Measurements from ENCODE around the gene AKAP8L. TPM values are rescaled to one million over a fixed set of nuclear protein-coding genes. Genes with fewer than 3 reads are reported as not detected.

The AKAP8L gene
- total and polyA plus RNA-seq, 2 of the 8 experiments (the other 6 are each of a cell fraction or from before 2014, with no cell fraction given): 75.1 to 138 TPM

DNA sequence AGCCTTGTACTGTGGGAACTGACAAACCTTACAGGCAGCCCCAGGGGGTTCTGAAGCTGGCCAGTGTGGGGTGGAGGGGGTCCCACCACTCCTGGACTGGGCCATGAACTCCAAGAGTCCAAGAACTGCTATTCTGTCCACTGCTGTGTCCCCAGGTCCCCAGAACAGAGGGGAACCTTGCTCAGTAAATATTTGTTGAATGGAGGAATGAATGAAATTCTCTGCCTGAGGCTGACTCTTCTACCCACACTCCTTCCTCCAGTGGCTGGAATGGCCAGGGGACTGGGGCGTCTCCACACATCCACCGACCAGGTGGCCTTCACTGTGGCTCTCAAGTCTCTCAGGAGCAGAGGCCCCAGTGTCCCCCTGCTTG, 19.3 kb upstream of the AKAP8L start:
- H2BK12ac ChIP-seq (ENCODE audit: low read depth, low read length): no peak overlapping the region
- no peak overlapping the region for H3K27ac ChIP-seq (ENCODE audit: low read depth, low read length)
- no peak overlapping the region for H2AK5ac ChIP-seq (ENCODE audit: low read depth, low read length)
- POLR2A ChIA-PET (ENCODE audit: partially characterized antibody): interaction anchor here (2.6 to 3.1 kb wide), 2 partner anchors 10 to 18 kb away, joined by 8 to 15 read pairs; partner anchors contain the start of gene AKAP8L
- H3K79me1 ChIP-seq (ENCODE audit: low read depth, low read length): no peaks in the 10 kb centered on the region
- no peak overlapping the region for H2BK5ac ChIP-seq (ENCODE audit: low read depth, low read length)
- no peak overlapping the region for H3K4me2 ChIP-seq (ENCODE audit: insufficient read depth in 1 of 2, low read depth in 2 of 2, low read length in 2 of 2)
- no peaks in the 10 kb centered on the region for H3K36me3 ChIP-seq (ENCODE audit: control insufficient read depth in 2 of 4, insufficient read depth in 4 of 4, low read length in 3 of 4)
- no peak overlapping the region for H3K14ac ChIP-seq (ENCODE audit: insufficient read length)
- H3K27me3 ChIP-seq (replicated peaks in 1 of 4; ENCODE audit: control insufficient read depth in 3 of 4, extremely low read depth in 1 of 4, insufficient read depth in 3 of 4, low read length in 3 of 4): no peaks in the 10 kb centered on the region
- H3K23me2 ChIP-seq (ENCODE audit: low read depth, low read length): peaks cover 4% of the 10 kb centered on the region
- H3K9ac ChIP-seq (replicated peaks in 1 of 4; ENCODE audit: extremely low read depth in 1 of 4, low read depth in 3 of 4, low read length in 3 of 4): no peak overlapping the region
- WGBS, 2 experiments (ENCODE audit: extremely low coverage in 1 of 2, insufficient coverage in 1 of 2, insufficient read length in 1 of 2, insufficient replicate concordance in 2 of 2, low coverage in 1 of 2, low lambda C conversion rate in 2 of 2, missing lambda C conversion rate in 1 of 2): 82% methylated on average over 2 of the region's 2 CpGs; no CpG with 5 or more reads in 1 of the 2 experiments
- H3K4ac ChIP-seq (replicated peaks; ENCODE audit: insufficient read length, low read depth, low read length): no peak overlapping the region
- H3K23ac ChIP-seq (ENCODE audit: insufficient read length): no peak overlapping the region
- no peak overlapping the region for H2AFZ ChIP-seq (ENCODE audit: low read length)
- no peaks in the 10 kb centered on the region for H4K20me1 ChIP-seq (replicated peaks in 1 of 2; ENCODE audit: control insufficient read depth in 1 of 2, insufficient read depth in 2 of 2, low read length in 2 of 2)
- H3K18ac ChIP-seq (ENCODE audit: extremely low read depth, low read length): no peak overlapping the region
- CTCF ChIA-PET (ENCODE audit: partially characterized antibody): interaction anchor here (0.9 to 7.5 kb wide), 3 partner anchors 10 to 140 kb away, joined by 4 to 48 read pairs (median 8); partner anchors contain the start of gene AKAP8L
- no peak for TF ChIP-seq MAFK (IDR thresholded peaks at IDR 0.05; ENCODE audit: low read depth, low read length)
- TF ChIP-seq KDM1A (IDR thresholded peaks at IDR 0.05; ENCODE audit: borderline replicate concordance, low read length): no peak
- TF ChIP-seq CBX8 (IDR thresholded peaks at IDR 0.05; ENCODE audit: borderline replicate concordance, low read depth, low read length): no peak
- TF ChIP-seq TAF1 (IDR thresholded peaks at IDR 0.05; ENCODE audit: low read depth, low read length): no peak
- no peak for TF ChIP-seq PHF8 (conservative IDR thresholded peaks at IDR 0.05; ENCODE audit: low read depth, low read length)
- TF ChIP-seq JUN (IDR thresholded peaks at IDR 0.05; ENCODE audit: low read depth, low read length): no peak
- TF ChIP-seq SIN3A (conservative IDR thresholded peaks at IDR 0.05 in 1 of 2, IDR thresholded peaks at IDR 0.05 in 1 of 2; ENCODE audit: low read depth in 1 of 2, low read length in 2 of 2): no peak
- no peak overlapping the region for H3K4me3 ChIP-seq (ENCODE audit: extremely low read depth in 1 of 4, insufficient read depth in 2 of 4, low read depth in 3 of 4, low read length in 4 of 4)
- FAIRE-seq (no peak), DNase-seq (ENCODE audit: low read depth in 1 of 2, low spot score in 2 of 2) (no peak)
- no peaks in the 10 kb centered on the region for H3K9me3 ChIP-seq (ENCODE audit: insufficient read depth in 2 of 2, low read depth in 1 of 2, low read length in 1 of 2)
- H3K56ac ChIP-seq (replicated peaks; ENCODE audit: insufficient read length, low read depth, low read length): no peak overlapping the region
- no peak overlapping the region for H2BK20ac ChIP-seq (ENCODE audit: low read length)
- H2BK15ac ChIP-seq (ENCODE audit: low read length): no peak overlapping the region
- H4K5ac ChIP-seq (ENCODE audit: insufficient read length, low read depth, low read length): no peak overlapping the region
- no peak overlapping the region for H4K91ac ChIP-seq (replicated peaks; ENCODE audit: insufficient read length, low read length)
- no peak overlapping the region for H4K8ac ChIP-seq (ENCODE audit: extremely low read depth, insufficient read depth, low read length)
- peaks cover 0 to 5% (median 3%) of the 10 kb centered on the region in 4 experiments; a peak in 6 of 7 replicates for H3K4me1 ChIP-seq (replicated peaks in 1 of 4; ENCODE audit: control insufficient read depth in 3 of 4, insufficient read depth in 4 of 4, low read length in 3 of 4)
- H3K79me2 ChIP-seq (ENCODE audit: control insufficient read depth in 1 of 2, insufficient read depth in 2 of 2, low read length in 2 of 2): no peaks in the 10 kb centered on the region
- no peak overlapping the region for H2BK120ac ChIP-seq (replicated peaks; ENCODE audit: low read depth, low read length)

All from H1 (cell line).